Fibroblast of upper back skin (primary cell): ENCODE results near the gene EWSR1.

Experiments
- DNase-seq: peaks from one replicate; pipeline ENCODE4 v3.0.0-alpha.2; 2013

EWSR1 gene

GRCh38 chr22:29251981-29252911 is 15.8 kb upstream of the EWSR1 start:
- DNase-seq: no peak

DNA sequence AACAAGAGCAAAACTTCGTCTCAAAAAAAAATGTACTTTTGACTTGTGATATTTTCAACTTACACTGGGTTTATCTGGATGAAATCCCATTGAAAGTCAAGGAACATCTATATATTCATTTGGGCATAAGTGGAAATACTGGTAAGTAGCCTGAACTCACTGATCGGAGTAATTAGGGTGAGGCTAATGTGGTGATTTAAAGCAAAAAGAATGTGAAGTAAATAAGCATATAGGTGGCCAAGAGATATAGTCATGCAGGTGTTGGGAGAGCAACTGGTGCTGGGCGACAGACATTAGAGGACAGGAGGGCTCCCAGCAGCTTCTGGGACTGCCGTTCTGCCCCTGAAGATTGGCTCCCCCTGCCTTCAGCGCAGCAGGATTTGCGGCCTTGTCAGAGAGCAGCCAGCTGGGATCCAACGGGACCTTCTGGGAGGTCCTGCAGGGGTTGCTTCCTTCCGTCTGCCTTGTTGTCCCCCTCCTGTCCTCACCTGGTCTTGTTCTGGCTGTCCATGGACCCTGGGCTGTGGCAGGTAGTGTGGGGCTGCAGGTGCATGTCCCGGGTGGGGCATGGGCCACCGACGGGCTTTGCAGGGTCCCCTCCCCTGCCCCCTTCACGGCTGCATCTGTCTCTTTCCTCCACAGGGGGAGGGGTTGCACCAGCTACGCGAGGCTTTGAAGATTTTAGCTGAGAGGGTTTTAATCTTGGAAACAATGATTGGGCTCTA is 14.3 kb upstream of the EWSR1 start:
- DNase-seq: no peak

GRCh38 chr22:29254286-29254660 is 13.8 kb upstream of the EWSR1 start:
- no peak for DNase-seq

GRCh38 chr22:29255064-29255621 is 12.9 kb upstream of the EWSR1 start:
- no peak for DNase-seq

GRCh38 chr22:29256606-29257325 is 11.3 kb upstream of the EWSR1 start:
- no peak for DNase-seq

- no peak for DNase-seq
Measured at GRCh38 chr22:29257751-29258181, 10.3 kb upstream of the EWSR1 start.

- DNase-seq: no peak
Measured at GRCh38 chr22:29258407-29259252, 9.4 kb upstream of the EWSR1 start.

- DNase-seq: no peak
Measured at GRCh38 chr22:29259253-29259899, 8.7 kb upstream of the EWSR1 start.

DNA sequence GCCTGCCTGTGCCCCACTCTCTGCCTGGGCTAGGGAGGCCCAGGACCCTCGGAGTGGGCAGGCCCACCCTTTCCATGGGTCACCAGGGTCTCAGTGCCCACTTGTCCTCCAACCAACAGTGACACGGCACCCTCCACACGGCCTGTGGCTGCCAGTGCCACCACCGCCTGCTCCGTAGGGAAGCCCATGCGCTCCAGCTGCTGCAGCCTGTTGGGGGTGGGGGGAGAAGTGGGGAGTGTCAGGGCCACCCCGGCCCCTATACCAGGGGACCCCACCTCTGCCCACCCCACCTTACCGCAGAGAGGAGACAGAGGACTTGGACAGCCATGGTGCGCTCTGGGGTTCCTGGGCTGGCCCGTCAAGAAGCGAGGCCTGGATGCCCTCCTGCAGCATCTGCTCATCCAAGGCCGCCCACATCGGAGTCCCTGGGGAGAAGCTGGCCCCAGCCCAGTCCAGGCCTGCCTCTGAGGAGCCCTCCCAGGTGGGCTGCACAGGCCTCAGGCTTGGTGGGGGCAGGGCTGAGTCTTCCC is 8.0 kb upstream of the EWSR1 start:
- DNase-seq: no peak

DNA sequence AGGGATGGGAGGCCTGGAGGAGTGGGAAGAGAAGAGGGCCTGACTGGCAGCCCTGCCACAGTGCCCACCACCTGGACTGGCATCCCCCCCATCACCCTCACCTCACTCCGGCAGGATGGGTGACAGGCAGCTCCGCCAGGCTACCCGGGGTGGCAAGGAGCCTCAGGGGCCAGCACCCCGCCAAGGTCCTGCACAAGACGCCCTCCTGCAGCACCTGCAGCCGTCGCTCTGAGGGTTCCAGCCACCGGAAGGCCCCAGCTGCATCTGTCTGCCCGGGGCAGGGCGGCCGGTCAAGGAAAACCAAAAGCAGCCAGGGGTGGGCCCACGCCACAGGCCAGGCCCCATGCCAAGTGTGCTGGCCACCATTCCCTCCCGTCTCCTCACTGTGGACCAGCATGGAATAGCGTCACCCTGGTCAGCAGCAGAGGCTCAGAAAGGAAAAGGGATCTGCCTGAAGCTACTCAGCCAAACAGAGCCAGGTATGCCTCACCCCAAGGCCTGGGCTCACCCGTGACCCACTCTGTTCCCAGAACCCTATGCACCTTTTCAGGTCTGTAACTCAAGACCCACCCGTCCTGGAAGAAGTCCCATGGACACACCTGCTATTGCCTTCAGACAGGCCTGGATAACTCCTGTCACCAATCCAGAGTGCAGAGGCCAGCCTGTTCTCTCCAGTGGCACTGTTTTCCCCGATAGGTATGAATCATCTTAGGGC is 7.3 kb upstream of the EWSR1 start:
- no peak for DNase-seq

DNA sequence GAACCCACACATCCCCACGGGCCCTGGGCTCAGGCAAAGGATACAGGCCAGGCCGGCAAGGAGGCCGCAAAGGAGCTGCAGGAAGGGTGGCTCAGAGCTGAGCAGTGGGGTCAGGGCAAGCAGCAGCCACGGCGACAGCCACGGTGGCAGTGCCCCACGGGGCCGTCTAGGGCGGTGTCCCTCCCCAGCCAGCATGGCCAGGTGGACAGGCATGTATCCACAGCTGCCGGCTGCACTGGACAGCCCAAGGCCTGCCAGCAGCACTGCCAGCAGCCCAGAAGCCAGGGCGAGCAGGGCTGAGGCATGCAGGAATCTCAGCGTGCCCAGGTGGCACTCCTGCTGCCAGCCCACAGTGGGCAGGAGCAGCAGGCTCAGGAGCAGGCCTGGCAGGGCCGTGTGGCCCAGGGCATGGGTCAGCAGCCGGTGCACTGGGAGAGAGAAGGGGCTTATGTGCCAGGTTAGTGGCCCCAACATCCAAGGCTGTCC is 4.2 kb upstream of the EWSR1 start:
- DNase-seq: no peak

DNA sequence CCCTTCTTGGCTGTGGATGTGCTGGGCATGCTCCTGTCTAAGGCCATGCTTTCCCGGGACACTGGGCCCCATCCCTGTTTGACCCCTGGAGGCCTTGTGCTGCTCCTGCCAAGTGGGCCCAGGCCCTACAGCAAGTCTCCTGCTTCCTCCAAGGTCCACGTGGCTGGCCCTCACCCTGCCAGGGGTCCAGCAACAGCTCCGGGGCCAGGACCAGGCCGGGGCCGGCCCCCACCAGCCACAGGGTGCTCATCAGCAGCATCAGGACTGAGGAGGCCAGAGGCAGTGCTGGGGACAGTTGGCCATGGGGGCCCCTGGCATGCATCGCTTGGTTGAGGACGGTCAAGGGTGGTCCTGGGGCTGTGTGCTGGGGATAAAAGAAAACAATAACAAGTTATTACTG is 2.8 kb upstream of the EWSR1 start:
- DNase-seq: no peak

DNA sequence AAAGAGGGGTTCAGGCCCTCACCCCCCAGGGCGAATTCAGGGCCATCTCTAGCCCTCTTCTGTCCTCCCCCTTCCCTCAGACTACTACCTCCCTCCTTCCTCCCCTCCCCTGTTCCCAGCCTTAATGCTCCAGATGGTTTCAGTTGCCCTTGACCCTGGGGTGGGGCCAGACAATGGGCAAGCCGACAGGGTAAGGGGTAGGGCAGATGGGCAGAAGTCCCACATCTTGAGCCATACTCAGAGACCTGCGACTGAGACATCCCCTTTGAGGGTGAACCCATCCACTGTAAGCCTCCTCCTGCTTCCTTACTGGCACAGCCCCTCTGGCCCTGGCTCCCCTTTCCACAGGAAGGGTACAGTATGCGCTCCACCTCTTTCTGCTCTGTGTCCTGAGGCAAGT is 2.1 kb upstream of the EWSR1 start:
- no peak for DNase-seq

GRCh38 chr22:29266564-29267461 is 1.3 kb upstream of the EWSR1 start:
- peak; percentile 19 for DNase-seq

- DNase-seq: no peak
Measured at GRCh38 chr22:29267462-29267857, 608 bp upstream of the EWSR1 start.

- peak; percentile 63 for DNase-seq
Measured at GRCh38 chr22:29268511-29269229, 602 bp downstream of the EWSR1 start.

GRCh38 chr22:29269230-29269604 is 1.1 kb downstream of the EWSR1 start:
- DNase-seq: no peak

DNA sequence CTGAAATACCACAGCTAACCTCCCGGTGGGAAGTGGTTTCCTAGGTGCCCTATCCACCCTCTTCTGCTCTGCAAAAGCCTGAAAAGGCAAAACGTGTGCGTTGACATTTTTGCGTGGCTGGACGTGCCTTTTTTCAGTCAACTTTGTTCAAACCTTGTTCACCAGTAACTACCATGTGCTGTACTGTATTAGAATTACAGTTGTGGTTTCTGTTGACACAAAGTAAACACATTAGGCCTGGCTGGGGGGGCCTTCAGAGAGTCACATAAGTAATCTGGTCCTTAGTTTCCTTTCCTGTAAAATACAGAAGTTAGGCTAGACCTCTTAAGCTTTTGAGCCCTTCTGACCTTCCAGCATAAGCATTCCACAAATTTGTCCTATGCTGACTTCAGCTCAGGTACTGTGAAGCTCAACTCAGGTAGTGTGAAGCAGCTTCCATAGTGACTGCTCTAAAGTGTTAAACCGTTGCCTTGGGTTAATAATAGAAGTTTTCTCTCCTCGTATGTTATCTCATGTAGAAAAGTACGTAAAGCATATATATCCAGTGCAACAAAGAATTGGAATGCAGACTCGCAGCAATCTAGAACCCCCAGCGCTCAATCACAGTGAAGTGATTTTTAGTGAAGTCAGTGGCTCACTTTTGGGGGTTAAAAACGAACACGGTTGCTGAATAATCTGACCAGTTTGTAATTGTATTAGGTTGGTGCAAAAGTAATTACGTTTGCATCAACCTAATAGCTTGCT is 1.8 kb downstream of the EWSR1 start:
- no peak for DNase-seq
